ENCODE results near the gene PHGDH. TPM values are rescaled to one million over a fixed set of nuclear protein-coding genes. Genes with fewer than 3 reads are reported as not detected.
"Not testable (repeated sequence)": the region's sequence is repeated elsewhere in the genome, so short reads cannot be mapped to it uniquely, and the experiment has no call there.

PHGDH gene
- total RNA-seq, 1 donor from 2014 or later = 9.7 TPM

GRCh38 chr1:119778886-119779560 lies 67.3 kb downstream of the PHGDH start:
- no peak for DNase-seq (ENCODE audit: missing footprints)
- ATAC-seq = no peak
- intact Hi-C loops (cut with DNase I) = no loop called here

DNA sequence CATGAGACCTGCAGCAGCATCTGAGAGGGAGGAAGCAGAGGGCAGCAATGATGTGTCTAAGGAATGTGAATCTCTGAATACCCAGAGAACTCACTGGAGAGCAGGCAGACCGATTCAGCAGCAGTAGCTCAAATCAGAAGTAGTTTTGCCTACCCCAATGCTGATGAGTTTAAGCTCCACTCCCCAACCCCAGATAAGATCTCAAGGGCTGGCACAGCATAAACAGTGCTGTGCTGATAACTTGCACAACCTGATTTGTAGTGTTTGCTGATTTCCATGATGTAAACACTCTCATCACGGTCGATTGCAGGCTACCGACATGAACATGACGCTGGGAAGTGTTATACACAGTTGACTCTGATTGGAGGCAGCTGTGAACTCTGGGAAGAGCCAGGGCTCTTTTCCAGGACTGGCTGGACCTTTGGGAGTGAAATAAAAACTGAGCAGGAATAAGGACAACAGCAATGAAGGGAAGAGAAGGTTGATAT lies 68.2 kb downstream of the PHGDH start:
- intact Hi-C loops (cut with DNase I) = no loop called here
- no peak for DNase-seq (ENCODE audit: missing footprints)
- peak; percentile 83 for ATAC-seq

DNA sequence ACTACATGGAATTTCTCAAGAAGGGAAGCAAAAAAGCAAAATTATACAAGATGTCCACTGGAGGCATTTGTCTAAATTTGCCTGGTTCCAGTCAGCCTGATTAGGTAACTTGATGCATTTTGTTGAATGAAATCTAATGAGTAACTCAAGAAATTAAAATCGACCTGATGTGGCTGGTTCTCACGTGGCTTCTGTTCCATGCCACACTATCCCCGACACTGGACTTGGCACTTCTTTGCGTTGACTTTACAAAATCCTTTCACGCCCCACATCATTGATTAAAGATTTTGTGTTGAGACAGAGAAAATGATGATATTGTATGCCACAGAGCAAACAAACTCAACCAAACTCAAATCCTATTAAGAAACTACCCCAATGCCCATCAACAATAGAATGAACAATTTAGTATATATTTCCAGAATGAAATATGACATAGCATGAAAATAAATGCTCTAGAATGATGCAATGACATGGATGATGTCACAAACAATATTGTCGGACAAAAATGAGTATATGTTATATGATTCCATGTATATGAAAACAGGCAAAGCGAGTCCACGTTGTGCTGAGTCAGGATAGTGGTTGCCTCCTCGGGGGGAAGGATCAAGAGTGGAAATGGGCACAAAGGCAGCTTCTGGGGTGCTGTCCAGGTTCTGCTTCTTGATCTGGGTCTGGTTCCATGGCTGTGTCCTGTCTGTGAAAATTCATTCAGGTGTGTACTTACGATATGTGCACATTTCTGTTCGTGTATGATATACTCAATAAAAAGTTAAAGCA lies 69.9 kb downstream of the PHGDH start:
- intact Hi-C loops (cut with DNase I) = no loop called here
- no peak for ATAC-seq
- DNase-seq (ENCODE audit: missing footprints) = no peak

- DNase-seq (ENCODE audit: missing footprints) (no peak), ATAC-seq (no peak)
- intact Hi-C loops (cut with DNase I) = no loop called here
These were observed 71.0 kb downstream of the PHGDH start for GRCh38 chr1:119782631-119783325.

- intact Hi-C loops (cut with DNase I) = no loop called here
- ATAC-seq (peak; percentile 14), DNase-seq (ENCODE audit: missing footprints) (no peak)
These were observed 71.8 kb downstream of the PHGDH start for GRCh38 chr1:119783354-119784185.

DNA sequence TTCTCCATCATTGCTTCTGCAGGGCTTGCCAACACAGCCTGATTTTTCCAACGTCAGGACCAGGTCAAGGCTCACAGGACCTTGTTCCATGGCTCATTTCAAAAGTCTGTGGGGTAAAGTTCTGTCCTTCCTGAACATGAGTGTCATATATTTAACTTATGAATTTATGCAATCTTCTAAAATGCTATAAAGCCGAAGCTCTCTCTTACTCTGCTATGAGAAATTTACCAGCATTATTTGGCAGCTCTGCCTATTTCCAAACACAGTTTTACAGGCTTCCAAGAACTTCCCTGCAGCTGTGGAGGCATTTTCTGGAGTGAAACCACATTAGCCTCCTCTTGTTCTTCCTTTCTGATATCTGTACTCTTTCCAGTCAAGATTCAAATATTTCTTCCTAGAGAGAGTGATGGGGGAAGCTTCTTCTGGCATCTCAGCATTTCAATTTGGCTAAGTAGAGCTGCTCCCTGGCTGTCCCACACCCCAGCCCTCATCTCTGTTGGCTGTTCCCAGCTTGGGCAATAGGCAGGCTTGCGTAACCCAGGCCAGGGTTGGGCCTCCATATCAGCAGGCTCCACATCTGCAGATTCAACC lies 72.6 kb downstream of the PHGDH start:
- peak; percentile 83 for ATAC-seq
- intact Hi-C loops (cut with DNase I) = no loop called here
- DNase-seq (ENCODE audit: missing footprints) = peak; percentile 89

GRCh38 chr1:119786046-119786445 lies 74.3 kb downstream of the PHGDH start:
- DNase-seq (ENCODE audit: missing footprints); ATAC-seq; intact Hi-C loops (cut with DNase I): not testable (repeated sequence)

DNA sequence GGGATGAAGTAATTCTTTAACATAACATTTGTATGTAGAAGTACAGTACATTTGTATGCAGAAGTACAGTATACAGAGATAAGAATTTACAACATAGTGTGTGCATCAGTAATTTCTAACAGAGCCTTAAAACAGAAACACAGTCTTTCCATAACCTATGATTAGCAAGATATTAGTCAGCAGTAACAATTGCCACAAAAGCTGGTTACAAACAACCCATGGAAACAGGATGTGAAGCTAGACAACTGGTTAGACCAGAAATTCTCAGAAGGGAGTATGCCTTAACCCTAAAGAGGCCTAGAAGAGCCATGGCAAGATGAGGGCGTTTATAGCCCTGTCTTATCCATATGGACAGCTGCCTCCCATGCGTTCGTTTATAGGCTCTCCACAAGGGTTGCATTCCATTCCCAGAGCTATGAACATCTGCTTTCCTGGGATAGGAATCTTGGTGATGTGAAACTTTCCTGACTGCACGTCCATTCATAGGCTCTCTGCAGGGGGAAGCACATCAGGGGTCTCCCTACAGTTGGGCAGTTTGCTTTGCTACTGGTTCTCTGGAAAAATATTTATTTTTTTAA lies 74.8 kb downstream of the PHGDH start:
- ATAC-seq; DNase-seq (ENCODE audit: missing footprints); intact Hi-C loops (cut with DNase I): not testable (repeated sequence)

DNA sequence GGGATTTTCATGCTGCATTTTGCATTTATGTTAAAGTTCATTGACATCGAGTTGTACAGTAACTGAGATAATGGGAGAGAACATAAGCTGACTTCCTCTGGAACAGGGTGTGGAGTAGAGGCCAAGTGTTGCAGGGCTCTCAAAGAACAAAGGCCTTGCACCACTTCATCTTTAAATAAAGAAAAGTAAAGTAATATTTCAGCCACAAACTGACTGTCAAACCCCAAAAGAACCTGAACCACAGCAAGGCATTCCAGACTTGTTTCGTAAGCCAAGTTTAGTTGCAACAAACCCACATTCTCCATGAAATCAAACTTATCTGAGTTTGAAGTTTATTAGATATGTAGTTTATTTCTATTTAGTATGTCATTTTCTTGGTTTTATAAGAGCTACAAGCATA lies 76.0 kb downstream of the PHGDH start:
- DNase-seq (ENCODE audit: missing footprints) (no peak), ATAC-seq (no peak)
- intact Hi-C loops (cut with DNase I) = no loop called here

GRCh38 chr1:119790451-119791198 lies 78.9 kb downstream of the PHGDH start:
- no peak for DNase-seq (ENCODE audit: missing footprints)
- intact Hi-C loops (cut with DNase I) = no loop called here
- ATAC-seq = no peak

DNA sequence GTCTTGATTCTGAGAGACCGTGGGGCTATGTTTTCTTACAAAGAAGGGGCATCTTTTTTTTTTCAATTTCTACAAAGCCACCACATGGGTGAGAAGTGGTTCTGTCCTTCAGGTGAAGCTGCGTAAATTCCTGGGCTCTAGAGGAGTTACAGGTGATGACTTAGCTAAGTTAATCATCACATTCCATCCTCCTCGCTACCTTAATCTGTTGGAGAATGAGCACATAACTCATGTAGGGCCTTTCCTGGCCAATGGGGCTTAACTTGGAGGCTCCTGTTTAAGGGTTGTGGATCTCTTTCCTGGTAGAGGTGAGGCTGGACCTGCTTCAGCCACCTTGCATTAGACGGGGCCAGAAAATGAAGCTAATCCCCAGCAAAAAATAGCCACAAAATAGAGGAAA lies 79.6 kb downstream of the PHGDH start:
- no peak for DNase-seq (ENCODE audit: missing footprints)
- intact Hi-C loops (cut with DNase I) = no loop called here
- no peak for ATAC-seq

Other genes with a start within 250 kb of the PHGDH start
- gene HSD3B1, start 204.7 kb upstream of the PHGDH start, total RNA-seq = not detected
- 8.8 TPM for gene ZNF697, start 63.7 kb upstream of the PHGDH start, total RNA-seq
- gene HMGCS2, start 57.0 kb downstream of the PHGDH start, total RNA-seq = 161 TPM
- gene REG4, start 99.5 kb downstream of the PHGDH start, total RNA-seq = not detected
- gene ADAM30, start 184.6 kb downstream of the PHGDH start, total RNA-seq = not detected